Left cardiac atrium (tissue), 4 donors: ENCODE results near the gene MAP2K7. TPM values are rescaled to one million over a fixed set of nuclear protein-coding genes. Genes with fewer than 3 reads are reported as not detected.
A peak's percentile ranks its signal among the peaks of the same experiment; 100 is the strongest.
"Not testable (repeated sequence)": the region's sequence is repeated elsewhere in the genome, so short reads cannot be mapped to it uniquely, and the experiment has no call there.

Experiments
- ATAC-seq, 2 donors: fragments of 200-7000 bp; cut with Tn5 transposase; one replicate each; pipeline ENCODE4 v1.9.1; 2020; ENCODE audit warnings: mild to moderate bottlenecking in 2 of 2, moderate library complexity in 2 of 2
- DNase-seq: peaks from one replicate; pipeline ENCODE4 v3.0.0-alpha.2; 2020
- intact Hi-C, 2 donors: fragments of 100-400 bp; cut with DNase I; formaldehyde crosslinking; loops; one replicate each; pipeline versions ENCODE4 v1.14.1 to v1.15.1; 2022 to 2023
- total RNA-seq, 2 donors: library from RNA; stranded (reverse); fragmentation: NEBNext Ultra II Directional; extraction: Animal tissue kit (Norgen Biotek cat#: 25700); gene quantifications; one replicate each; pipeline ENCODE4 v1.2.1, GENCODE V29; 2021
- donor health status: DM: no; HTN: yes; CAD: no.
- donor health status: DM: no; HTN: yes; CAD: no; lungs with severe emphysema.
- donor health status: DM: yes; HTN: yes; CAD: no.
- donor health status: Dilated cardiomyopathy.

Gene MAP2K7
- total RNA-seq, 2 donors from 2014 or later, result 24.3 to 25.8 TPM

DNA sequence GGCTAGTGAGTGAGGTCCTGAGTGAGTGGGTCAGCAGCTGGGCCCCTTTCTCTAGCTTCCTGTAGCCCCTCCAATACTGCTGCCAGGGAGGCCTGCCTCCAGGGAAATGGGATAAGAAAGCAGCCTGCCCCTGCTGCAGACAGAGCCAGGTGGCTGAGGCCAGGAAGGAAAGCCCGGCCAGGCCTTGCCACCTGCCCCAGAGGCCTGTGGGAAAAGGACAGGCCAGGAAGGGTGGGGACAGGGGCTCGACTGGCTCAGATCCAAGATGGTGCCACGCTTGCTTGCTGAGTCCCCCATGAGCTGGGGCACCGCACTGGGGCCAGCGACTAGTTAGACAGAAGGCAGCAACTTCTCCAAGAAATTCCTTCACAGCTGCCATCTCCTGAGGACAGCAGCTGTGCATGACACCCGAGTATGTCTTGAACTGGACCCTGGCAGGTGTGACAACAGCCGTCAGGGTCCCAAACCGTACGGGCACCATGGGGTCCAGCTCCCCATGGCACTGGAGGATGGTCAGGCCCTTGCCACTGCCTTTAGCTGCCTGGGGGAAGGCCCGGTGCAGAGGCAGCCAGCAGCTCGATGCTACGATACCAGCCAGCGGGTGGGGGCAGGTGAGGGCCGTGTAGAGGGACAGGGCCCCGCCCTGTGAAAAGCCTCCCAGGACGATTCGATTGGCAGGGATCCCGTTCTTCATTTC is 24.4 kb upstream of the MAP2K7 start:
- intact Hi-C loops, result no loop called here
- ATAC-seq (no peak), DNase-seq (no peak)

DNA sequence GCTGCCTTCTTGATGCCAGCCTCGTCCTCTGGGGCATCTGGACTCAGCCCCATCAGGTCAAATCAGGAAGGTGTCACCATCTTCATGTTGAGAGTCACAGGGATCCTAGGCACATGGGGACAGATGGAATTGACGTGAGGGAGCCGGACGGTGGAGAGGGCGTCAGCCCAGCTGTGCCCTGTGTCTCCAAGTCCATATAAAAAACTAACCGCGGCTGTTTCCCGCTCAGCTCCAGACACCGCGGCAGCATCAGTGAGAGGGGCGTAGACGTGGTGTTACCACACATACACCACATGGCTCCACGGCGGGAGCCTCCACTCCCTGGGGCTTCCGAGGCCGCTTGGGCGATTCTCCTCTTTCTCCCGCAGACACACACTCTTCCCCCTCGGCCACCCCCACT is 23.8 kb upstream of the MAP2K7 start:
- ATAC-seq (no peak), DNase-seq (no peak)
- intact Hi-C loops, result no loop called here

DNA sequence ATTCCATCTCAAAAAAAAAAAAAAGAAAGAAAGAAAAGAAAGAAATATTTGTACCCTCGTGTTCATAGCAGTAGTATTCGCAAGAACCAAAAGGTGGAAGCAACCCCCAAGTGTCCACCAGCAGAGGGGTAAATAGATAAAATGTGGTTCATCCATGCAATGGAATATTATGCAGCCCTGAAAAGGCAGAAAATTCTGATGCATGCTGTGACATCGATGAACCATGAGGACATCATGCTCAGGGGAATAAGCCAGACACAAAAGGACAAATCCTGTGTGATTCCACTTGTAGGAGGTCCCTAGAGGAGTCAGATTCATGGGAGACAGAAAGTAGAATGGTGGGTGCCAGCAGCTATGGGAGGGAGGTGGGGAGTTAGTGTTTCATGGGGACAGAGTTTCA is 21.8 kb upstream of the MAP2K7 start:
- ATAC-seq, result no peak
- intact Hi-C loops, result no loop called here

DNA sequence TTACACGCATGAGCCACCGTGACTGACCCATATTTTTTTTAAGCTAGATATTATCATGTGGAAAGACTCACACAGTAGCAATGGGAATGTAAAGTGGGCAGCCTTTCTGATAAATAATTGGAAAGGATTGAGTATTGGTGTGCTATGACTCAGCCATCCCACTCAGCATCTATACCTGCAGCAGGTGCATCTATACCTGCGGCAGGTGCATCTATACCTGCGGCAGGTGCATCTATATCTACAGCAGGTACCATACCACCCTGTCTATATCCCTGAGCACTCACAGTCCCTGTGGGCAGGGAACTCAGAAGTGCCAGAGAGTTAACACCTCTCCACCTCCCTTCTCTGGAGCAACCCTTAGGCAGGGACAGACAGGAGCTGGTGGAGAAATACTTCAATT is 20.6 kb upstream of the MAP2K7 start:
- ATAC-seq, result no peak
- DNase-seq, result no peak
- intact Hi-C loops, result no loop called here

More for the DNA sequence above, 21.8 kb upstream of the MAP2K7 start:
- DNase-seq, result no peak

DNA sequence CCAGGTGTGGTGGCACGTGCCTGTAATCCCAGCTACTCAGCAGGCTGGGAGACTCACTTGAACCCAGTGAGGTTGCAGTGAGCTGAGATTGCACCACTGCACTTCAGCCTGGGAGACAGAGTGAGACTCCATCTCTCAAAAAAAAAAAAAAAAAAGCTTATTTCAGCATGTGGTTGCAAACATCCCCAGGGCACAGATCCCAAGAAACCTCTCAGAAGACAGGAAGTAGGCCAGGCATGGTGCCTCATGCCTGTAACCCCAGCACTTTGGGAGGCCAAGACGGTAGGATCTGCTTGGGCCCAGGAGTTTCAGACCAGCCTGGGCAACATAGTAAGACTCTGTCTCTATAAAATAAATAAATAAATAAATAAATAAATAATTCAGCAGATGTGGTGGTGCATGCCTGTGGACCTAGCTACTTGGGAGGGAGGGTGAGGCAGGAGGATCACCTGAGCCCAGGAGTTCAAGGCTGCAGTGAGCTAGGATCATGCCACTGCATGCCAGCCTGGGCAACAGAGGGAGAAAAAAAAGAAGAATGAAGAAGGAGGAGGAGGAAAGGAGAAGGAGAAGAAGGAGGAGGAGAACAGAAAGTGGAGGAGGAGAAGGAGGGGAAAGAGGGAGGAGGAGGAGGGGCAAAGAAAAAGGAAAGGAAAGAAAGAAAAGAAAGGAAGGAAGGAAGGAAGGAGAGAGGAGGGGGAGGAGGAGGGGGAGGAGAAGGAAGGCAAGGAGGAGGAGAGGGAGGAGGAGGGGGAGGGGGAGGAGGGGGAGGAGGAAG is 19.7 kb upstream of the MAP2K7 start:
- intact Hi-C loops, result no loop called here
- ATAC-seq (no peak), DNase-seq (no peak)

DNA sequence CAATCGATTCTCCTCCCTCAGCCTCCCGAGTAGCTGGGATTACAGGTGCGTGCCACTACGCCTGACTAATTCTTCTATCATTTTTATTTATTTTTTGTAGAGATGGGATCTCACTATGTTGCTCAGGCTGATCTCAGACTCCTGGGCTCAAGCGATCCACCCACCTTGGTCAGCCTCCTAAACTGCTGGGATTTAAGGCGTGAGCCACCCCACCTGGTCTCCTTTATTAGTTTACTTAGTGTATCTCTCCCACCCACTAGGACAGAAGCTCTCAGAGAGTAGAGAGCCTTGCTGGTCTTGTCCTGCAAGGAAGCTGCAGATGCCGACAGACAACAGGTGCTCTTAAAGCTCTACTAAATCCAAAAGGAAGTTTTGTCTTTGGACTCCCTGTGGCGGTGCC is 17.9 kb upstream of the MAP2K7 start:
- intact Hi-C loops, result no loop called here
- no peak for DNase-seq
- no peak for ATAC-seq

DNA sequence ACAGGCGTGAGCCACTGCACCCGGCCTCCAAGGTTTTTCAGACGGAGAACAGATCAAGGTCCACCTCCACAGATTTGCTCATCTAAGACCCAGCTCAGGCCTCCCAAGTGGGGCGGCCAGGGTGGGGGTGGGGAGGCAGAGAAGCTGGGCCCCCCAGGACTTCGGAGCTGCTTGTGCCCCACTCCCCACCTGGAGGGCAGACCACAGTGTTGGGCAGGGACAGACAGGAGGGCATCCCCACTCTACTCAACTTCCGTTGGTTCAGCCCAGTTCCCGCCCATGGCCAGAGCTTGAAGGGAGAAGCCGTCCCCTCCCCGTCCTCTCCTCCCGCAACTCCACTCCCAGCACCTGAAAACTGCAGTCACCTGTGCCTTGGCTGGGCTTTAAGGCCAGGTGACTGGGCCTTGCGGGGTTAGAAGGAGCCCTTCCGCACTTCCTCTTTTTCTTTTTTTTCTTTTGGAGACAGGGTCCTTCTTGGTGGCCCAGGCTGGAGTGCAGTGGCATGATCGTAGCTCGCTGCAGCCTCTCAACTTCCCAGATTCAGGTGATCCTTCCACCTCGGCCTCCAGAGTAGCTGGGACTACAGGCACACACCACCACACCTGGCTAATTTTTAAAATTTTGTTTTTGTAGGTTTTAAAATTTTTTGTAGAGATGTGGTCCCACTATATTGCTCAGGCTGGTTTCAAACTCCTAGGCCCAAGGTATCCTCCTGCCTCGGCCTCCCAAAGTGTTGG is 16.1 kb upstream of the MAP2K7 start:
- ATAC-seq (no peak), DNase-seq (no peak)
- intact Hi-C loops, result no loop called here

DNA sequence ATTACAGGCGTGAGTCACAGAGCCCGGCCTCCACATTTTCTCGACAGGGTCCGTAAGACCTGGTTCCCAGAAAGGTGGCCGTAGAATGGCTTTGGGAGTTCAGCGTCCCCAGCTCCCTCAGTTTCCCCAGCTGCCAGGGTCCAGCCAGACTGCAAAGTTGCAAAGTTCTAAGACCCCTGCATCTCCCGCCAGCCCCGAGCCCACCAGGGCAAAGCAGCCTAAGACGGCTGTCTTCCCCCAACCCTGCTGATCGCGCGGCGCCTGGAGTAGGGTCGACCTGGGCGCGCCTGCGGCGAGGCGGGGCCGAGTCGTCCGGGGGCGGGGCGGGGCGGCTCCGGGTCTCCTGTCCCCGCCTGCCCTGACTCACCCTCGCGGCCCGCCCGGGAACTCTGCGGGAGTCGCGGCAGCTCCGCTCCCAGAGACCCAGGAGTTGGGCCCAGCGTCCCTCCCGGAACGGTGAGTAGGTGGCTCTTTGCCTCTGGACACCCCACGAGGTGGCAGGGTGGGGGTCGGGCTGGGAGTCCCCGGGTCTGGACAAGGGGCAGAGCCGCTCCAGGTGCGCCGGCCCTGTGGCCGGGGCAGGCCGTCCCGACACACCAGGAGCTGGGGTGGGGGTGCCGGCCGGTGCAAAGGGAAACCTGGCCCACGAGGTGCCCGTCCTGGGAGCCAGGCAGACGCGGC is 15.4 kb upstream of the MAP2K7 start, which contains the start of gene LRRC8E:
Gene LRRC8E (plus strand): TSS at position 366 of the 681 bp plus-strand sequence. CDS start 7,094 bp downstream, outside the sequence.
- intact Hi-C loops, result no loop called here
- DNase-seq, result peak; percentile 61
- peak; percentile 76 to 98 for ATAC-seq

DNA sequence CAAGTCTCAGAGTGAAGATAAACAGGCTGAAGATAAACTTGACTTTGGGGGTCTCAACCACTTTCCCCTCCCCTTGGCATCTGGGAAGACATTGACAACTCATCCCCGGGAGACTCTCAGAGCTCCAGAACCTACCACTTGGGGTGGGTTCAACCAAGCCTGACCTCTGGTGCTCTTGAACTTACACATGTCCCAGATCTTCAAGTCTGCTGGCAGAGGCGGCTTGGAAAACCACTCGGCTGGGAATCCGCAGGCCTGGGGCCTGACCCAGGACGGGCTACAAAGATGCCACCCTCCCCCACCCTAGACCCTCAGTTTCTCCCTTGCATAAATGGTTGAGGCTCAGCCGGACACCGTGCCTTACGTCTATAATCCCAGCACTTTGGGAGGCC is 14.9 kb upstream of the MAP2K7 start:
- DNase-seq (no peak), ATAC-seq (no peak)
- intact Hi-C loops, result no loop called here

DNA sequence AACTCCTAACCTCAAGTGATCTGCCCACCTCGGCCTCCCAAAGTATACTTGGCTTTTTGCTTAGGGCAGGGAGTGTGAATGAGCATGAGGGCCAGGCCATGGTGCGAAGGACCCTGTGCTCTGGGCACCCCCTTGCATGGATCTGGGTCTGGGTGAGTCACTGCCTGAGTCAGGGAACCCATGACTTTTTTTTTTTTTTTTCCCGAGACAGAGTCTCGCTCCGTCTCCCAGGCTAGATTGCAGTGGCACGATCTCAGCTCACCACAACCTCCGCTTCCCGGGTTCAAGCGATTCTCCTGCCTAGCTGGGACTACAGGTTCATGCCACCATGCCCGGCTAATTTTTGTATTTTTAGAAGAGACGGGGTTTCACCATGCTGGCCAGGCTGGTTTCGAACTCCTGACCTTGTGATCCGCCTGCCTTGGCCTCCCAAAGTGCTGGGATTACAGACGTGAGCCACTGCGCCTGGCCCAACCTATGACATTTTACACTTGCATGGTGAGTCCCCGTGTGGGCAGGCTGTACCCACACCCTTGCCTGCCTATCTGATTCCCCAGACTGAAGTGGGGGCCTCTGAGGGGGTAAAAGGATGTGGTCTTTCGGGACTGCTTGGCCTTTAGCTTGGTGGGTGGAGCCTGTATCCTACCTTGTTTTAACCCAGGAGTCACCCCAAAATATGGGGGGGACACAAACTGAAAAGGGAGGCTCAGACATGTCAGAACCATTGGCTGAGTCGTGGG is 10.1 kb upstream of the MAP2K7 start:
- ATAC-seq, intact Hi-C loops, DNase-seq: not testable (repeated sequence)

DNA sequence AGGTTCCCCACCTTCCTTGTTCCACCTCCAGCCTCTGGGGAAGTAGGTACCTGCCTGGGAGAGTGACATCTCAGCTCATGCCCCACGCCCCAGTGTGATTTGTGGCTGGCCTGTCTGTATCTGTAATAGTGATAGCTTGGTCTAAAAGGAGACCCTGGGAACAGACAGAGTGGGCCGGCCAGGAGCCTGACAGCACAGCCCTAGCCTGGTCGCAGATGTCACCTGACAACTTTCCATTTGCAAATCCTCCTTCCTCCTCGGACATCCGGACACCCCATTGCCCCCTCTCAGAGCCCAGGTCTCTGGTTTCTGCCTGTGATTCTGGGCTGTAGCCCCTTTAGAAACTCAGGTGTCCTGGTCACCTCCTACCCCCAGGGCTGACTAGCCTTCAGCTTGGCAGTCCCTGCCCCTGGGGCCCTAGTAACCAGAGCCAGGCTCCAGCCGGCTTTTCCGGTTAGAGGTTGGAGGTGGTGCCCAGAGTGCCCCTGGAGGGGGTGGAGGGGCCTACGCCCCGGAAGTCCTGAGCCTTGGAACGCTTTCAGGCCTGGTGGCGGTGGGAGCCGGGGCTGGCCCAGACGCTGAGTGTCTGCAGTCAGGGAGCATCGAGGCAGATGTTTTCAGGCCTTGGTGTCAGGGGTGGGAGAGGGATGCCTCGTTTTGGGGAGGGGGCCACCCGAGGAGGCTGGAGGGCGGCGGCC is 8.9 kb upstream of the MAP2K7 start:
- ATAC-seq (no peak), DNase-seq (no peak)
- intact Hi-C loops, result no loop called here

DNA sequence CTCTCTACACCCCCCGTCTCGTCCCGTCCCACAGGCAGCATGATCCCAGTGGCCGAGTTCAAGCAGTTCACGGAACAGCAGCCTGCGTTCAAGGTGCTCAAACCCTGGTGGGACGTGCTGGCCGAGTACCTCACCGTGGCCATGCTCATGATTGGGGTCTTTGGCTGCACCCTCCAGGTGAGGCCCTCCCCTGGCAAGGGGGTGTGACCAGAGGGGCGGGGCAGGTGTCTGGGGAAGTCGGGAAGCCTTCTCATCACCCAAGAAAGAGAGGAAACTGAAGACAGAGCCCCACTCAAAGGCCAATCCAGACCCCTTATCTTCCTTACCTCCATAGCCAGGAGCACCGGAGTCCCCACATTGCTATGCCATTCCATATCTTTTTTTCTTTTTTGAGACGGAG is 8.1 kb upstream of the MAP2K7 start:
- ATAC-seq (no peak), DNase-seq (no peak)
- intact Hi-C loops, result no loop called here

DNA sequence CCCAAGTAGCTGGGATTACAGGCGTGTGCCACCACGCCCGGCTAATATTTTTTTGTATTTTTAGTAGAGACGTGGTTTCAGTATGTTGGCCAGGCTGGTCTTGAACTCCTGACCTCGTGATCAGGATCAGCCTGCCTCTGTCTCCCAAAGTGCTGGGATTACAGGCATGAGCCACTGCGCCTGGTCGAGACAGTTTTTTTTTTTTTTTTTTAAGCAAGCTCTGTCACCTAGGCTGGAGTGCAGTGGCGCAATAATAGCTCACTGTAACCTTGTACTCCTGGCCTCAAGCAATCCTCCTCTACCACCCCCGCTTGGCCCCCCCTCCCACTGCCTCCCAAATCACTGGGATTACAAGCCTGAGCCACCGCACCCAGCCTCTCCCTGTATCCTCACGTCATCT is 6.4 kb upstream of the MAP2K7 start:
- DNase-seq (no peak), ATAC-seq (no peak)

DNA sequence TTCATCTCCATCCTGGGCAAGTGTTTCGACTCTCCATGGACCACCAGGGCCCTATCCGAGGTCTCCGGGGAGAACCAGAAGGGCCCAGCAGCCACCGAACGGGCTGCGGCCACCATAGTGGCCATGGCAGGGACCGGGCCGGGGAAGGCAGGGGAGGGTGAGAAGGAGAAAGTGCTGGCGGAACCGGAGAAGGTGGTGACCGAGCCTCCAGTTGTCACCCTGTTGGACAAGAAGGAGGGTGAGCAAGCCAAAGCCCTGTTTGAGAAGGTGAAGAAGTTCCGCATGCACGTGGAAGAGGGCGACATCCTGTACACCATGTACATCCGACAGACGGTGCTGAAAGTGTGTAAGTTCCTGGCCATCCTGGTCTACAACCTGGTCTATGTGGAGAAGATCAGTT is 4.7 kb upstream of the MAP2K7 start:
- intact Hi-C loops, result no loop called here
- no peak for DNase-seq
- ATAC-seq, result no peak

More for the DNA sequence above, 6.4 kb upstream of the MAP2K7 start:
- intact Hi-C loops, result no loop called here

DNA sequence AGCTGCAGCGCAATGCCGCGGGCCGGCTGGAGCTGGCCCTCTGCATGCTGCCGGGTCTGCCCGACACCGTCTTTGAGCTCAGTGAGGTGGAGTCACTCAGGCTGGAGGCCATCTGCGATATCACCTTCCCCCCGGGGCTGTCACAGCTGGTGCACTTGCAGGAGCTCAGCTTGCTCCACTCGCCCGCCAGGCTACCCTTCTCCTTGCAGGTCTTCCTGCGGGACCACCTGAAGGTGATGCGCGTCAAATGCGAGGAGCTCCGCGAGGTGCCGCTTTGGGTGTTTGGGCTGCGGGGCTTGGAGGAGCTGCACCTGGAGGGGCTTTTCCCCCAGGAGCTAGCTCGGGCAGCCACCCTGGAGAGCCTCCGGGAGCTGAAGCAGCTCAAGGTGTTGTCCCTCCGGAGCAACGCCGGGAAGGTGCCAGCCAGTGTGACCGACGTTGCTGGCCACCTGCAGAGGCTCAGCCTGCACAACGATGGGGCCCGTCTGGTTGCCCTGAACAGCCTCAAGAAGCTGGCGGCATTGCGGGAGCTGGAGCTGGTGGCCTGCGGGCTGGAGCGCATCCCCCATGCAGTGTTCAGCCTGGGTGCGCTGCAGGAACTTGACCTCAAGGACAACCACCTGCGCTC is 3.8 kb upstream of the MAP2K7 start:
- intact Hi-C loops, result no loop called here
- no peak for DNase-seq
- no peak for ATAC-seq

DNA sequence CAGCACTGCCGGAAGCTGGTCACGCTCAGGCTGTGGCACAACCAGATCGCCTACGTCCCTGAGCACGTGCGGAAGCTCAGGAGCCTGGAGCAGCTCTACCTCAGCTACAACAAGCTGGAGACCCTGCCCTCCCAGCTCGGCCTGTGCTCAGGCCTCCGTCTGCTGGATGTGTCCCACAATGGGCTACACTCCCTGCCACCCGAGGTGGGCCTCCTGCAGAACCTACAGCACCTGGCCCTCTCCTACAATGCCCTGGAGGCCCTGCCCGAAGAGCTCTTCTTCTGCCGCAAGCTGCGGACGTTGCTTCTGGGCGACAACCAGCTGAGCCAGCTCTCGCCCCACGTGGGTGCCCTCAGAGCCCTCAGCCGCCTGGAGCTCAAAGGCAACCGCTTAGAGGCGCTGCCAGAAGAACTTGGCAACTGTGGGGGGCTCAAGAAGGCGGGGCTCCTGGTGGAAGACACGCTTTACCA is 3.2 kb upstream of the MAP2K7 start:
- intact Hi-C loops, result no loop called here
- no peak for ATAC-seq
- DNase-seq, result no peak

DNA sequence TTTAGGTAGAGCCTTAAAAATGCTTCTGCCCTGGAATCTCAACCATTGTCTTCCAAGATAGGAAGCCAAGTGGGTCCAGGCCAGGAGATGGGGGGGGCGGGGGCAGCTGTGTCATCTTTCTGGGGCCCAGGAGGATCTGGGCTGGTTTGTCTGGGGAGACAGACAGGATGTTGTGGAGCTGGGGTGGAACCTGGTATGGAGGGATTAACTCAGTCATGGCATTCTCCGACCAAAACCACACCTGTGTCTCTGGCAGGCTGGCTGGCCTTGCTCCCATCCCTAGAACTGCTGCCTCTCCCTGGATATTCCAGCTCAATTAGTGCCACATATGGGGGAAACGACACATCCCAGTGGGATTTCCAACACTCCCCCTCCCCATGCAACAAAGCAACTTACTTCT is 2.7 kb upstream of the MAP2K7 start:
- ATAC-seq (no peak), DNase-seq (no peak)
- intact Hi-C loops, result no loop called here

DNA sequence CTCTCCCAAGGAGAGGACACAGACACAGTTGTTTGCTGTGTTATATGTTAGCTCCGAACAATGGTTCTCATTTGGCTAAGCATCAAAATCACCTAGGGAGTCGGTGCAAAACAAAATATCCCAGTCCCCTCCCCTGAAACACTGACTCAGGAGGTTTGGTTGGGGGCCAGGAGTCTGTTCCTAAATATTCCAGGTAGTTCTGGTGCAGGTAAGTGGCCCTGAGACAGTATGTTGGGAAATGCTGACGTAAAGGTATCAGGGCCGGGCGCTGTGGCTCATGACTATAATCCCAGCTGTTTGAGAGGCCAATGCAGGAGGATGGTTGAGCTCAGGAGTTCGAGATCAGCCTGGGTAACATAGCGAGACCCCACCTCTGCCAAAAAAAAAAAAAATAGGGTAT is 2.3 kb upstream of the MAP2K7 start:
- no peak for DNase-seq
- no peak for ATAC-seq
- intact Hi-C loops, result no loop called here
